Glomerular endothelial cell (primary cell): ENCODE measurements around the gene OR5T3. TPM values are rescaled to one million over a fixed set of nuclear protein-coding genes. Genes with fewer than 3 reads are reported as not detected.
"Not testable (repeated sequence)": the region's sequence is repeated elsewhere in the genome, so short reads cannot be mapped to it uniquely, and the experiment has no call there.

Source experiments
- DNase-seq: peaks from one replicate; pipeline ENCODE4 v3.0.0-alpha.2; 2011; ENCODE audit warnings: low read depth, low spot score; ENCODE audit errors: extremely low read depth
- total RNA-seq: library from RNA; depleted of rRNA; stranded (reverse); fragments of >200 nt; gene quantifications from 2 replicates; pipeline ENCODE4 v1.2.3, GENCODE V29; 2015

OR5T3 gene
- total RNA-seq = not detected in 2 replicates

GRCh38 chr11:56251954-56252353 is at the start of gene OR5T3:
Gene OR5T3 (plus strand): TSS chr11:56252254. CDS start chr11:56252254, 0 bp downstream.
- no peak for DNase-seq

- DNase-seq = no peak
Observed at GRCh38 chr11:56207790-56208189, 44.3 kb upstream of the OR5T3 start.

DNA sequence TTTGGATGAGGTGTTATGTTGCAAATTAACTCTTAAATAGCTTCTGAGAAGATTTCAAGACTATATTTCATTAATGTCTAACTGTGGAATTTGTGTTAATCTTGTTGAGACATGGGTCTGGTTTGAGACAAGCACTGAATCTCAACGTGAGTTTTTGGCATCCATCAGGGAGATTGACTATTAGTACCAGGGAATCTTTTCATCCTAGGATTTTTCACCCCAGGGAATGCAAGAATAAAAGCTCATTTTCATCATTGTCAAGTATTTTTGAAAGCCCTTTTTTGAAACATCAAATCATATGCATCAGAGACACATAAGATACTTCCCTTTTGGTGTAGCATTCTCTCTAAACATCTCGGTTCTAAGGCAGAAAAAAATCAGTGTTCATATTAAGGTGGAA is 37.5 kb upstream of the OR5T3 start:
- no peak for DNase-seq

DNA sequence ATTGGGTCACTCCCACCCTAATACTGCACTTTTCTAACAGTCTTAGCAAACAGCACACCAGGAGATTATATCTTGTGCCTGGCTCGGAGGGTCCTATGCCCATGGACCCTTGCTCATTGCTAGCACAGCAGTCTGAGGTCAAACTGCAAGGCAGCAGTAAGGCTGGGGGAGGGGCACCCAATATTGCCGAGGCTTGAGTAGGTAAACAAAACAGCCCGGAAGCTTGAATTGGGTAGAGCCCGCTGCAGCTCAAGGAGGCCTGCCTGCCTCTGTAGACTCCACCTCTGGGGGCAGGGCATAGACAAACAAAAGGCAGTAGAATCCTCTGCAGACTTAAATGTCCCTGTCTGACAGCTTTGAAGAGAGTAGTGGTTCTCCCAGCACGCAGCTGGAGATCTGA is 32.3 kb upstream of the OR5T3 start:
- not testable (repeated sequence) for DNase-seq

- DNase-seq = no peak
Observed at GRCh38 chr11:56234155-56234554, 17.9 kb upstream of the OR5T3 start, which contains the start of gene OR5T2. Gene OR5T2 (minus strand): TSS chr11:56234255. CDS start chr11:56233062, 1,193 bp downstream.

DNA sequence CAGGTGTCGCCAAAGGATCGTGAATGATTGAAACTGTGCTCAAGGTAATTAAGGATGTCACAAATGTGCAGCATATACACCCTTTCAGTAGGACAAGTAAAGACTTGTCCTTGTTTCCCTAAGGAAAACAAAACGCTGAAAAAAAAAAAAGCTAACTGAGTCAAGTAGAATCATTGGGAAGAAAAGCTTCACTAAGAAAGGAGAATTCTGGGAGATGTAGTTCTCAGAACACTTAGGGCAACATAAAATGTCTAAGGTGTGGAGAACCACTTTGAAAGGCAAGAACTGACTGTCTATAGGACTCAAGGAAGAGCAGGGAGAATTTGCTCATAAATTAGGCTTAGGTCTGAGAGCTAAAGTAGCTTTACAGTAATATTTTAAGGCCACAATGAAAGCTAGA is 19.0 kb downstream of the OR5T3 start:
- no peak for DNase-seq

DNA sequence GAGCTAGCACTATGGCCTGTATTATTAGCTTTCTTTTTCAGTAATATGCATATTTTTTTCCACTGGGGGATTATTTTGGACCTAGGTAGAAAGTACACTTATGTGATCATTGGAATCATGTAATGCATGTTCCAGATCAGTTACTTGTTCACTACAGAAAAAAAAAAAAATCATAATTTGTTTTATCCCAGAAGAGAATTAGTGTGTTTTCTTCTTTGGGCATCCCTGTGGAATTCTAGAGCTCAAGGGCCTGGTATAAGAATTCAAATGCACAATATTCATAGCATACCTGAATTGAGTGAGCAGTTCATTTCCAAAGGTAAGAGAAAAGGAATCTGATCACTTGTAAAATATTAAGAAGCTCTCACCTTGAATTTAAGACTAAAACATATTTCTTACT is 21.8 kb downstream of the OR5T3 start, which contains the start of gene OR5T1:
TSS of gene OR5T1 (plus strand) at position 301 of the 400 bp plus-strand sequence. CDS start 1,485 bp downstream, outside the sequence.
- DNase-seq = no peak

DNA sequence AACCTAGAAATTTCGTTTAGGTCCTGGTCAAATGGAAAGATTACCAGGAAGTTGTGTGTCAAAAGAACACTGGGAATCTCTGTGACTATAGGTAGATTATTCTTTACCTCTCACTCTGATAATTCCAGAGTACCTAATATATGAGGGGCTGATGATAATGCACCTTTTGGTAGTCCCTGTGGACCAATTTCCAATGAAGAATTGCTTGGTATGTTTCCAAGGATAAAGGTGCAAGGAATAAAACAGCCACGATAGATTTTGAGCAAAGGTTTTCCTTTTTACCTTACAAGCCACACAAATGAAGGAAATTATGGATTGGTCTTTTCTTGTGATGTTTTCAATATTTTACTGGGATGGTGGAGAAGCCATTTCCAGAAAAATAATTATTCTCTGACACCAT is 40.1 kb downstream of the OR5T3 start, which contains the start of gene OR8H1:
TSS of gene OR8H1 (minus strand) at position 101 of the 400 bp plus-strand sequence. CDS start 1,192 bp downstream, outside the sequence.
- no peak for DNase-seq

DNA sequence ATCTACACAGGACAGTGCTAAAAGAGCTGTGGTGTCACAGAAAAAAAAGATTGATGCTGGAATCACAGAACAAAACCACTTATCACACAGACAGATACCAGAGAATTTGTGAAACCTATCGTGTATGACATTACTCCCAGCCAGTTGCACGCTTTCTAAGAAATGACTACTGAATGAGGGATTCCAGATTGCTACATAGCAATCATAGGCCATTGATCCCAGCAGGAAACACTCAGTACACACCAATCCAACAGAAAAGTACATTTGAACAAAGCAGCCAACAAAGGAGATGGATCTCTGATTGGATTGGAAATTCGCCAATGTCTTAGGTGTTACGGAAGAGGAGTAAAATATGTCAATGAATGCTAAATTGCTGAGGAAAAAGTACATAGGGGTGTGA is 44.8 kb downstream of the OR5T3 start:
- DNase-seq = no peak

Other genes starting within 250 kb of the OR5T3 start
- gene OR5AS1, start 224.6 kb upstream of the OR5T3 start, total RNA-seq = not detected in 2 replicates
- not detected in 2 replicates for gene OR8I2, start 158.9 kb upstream of the OR5T3 start, total RNA-seq
- not detected in 2 replicates for gene OR8H2, start 148.6 kb upstream of the OR5T3 start, total RNA-seq
- not detected in 2 replicates for gene OR8H3, start 129.9 kb upstream of the OR5T3 start, total RNA-seq
- gene OR8J3, start 112.1 kb upstream of the OR5T3 start, total RNA-seq = not detected in 2 replicates
- gene OR8K5, start 91.9 kb upstream of the OR5T3 start, total RNA-seq = not detected in 2 replicates
- gene OR5J2, start 75.6 kb upstream of the OR5T3 start, total RNA-seq = not detected in 2 replicates
- gene OR5T2, start 18.0 kb upstream of the OR5T3 start, total RNA-seq = not detected in 2 replicates
- gene OR5T1, start 21.9 kb downstream of the OR5T3 start, total RNA-seq = not detected in 2 replicates
- gene OR8H1, start 40.0 kb downstream of the OR5T3 start, total RNA-seq = not detected in 2 replicates
- gene OR8K3, start 62.9 kb downstream of the OR5T3 start, total RNA-seq = not detected in 2 replicates
- gene OR8K1, start 93.8 kb downstream of the OR5T3 start, total RNA-seq = not detected in 2 replicates
- not detected in 2 replicates for gene OR8J1, start 102.0 kb downstream of the OR5T3 start, total RNA-seq
- not detected in 2 replicates for gene OR8U1, start 123.4 kb downstream of the OR5T3 start, total RNA-seq
- gene OR5AL1, start 160.4 kb downstream of the OR5T3 start, total RNA-seq = not detected in 2 replicates
- gene OR5M3, start 221.1 kb downstream of the OR5T3 start, total RNA-seq = not detected in 2 replicates
- gene OR5M8, start 239.1 kb downstream of the OR5T3 start, total RNA-seq = not detected in 2 replicates